ENCODE data around the gene SHISA2.

The SHISA2 gene

GRCh38 chr13:26010487-26011207 lies 41.2 kb downstream of the SHISA2 start:
- TF ChIP-seq CTCF (IDR thresholded peaks at IDR 0.05; ENCODE audit: borderline replicate concordance, insufficient read depth, low read depth, low read length): no peak
- H3K4me3 ChIP-seq (ENCODE audit: low read depth, low read length): no peak overlapping the region

GRCh38 chr13:26007261-26008125 lies 44.3 kb downstream of the SHISA2 start:
- no peak for TF ChIP-seq CTCF (IDR thresholded peaks at IDR 0.05; ENCODE audit: borderline replicate concordance, insufficient read depth, low read depth, low read length)
- H3K4me3 ChIP-seq (ENCODE audit: low read depth, low read length): no peak overlapping the region

All from GM12875 (cell line).